GM12873 (cell line): ENCODE results near the gene LRRC59.
A peak's percentile ranks its signal among the peaks of the same experiment; 100 is the strongest.

Experiments
- TF ChIP-seq, protein P1 (sequence below): IDR thresholded peaks from 2 replicates; pipeline ENCODE4 v1.5.1; 2012; ENCODE audit warnings: low read depth, mild to moderate bottlenecking, moderate library complexity, low read length, control low read depth; ENCODE audit not compliant: insufficient read depth; ENCODE audit errors: missing control alignments

LRRC59 gene

DNA sequence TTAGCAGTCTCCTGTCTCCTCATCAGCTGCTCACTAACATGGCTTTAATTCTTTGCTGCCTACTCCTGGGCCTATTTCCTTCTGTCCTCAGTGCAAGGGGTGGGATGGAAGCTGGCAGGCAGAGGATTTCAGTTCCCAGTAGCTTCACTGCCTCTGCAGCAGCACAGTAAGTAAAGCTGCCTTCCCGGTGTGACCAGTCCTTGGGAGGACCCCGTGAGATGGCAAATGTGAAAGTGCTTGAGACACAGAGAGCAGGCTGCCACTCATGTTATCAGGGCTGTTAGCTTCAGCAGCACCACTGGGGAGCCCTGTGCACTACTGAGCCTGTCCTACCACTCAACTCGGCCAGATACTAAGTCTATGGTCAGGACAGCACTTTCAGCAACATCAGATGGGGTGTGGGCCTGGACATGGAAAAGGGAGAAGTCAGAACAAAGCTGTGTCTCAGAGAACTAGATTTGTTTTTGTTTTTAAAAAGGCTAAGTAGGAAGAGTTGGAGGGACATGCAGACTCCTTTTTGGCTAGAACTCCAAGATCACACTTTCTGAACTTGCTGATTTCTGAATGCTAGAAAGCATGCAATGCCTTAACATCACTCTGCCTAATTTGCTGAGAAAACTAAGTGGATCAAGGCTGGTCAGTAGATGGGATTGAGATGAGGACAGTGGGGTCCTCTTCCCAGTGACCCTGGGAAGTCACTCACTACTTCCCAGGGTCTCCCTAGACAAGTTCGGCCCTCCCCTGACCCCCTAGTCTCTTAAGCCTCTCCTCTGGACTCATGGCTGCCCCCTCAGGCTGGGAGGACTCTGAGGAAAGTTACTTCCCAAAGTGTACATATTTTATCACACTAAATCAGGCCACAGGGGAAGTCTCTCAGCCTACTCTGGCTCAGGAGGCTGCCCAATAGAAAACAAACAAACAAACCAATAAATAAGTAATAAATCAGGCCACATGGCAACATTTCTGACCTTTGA, 29.8 kb upstream of the LRRC59 start:
- TF ChIP-seq, protein P1, sequence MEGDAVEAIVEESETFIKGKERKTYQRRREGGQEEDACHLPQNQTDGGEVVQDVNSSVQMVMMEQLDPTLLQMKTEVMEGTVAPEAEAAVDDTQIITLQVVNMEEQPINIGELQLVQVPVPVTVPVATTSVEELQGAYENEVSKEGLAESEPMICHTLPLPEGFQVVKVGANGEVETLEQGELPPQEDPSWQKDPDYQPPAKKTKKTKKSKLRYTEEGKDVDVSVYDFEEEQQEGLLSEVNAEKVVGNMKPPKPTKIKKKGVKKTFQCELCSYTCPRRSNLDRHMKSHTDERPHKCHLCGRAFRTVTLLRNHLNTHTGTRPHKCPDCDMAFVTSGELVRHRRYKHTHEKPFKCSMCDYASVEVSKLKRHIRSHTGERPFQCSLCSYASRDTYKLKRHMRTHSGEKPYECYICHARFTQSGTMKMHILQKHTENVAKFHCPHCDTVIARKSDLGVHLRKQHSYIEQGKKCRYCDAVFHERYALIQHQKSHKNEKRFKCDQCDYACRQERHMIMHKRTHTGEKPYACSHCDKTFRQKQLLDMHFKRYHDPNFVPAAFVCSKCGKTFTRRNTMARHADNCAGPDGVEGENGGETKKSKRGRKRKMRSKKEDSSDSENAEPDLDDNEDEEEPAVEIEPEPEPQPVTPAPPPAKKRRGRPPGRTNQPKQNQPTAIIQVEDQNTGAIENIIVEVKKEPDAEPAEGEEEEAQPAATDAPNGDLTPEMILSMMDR: peak; percentile 55

GRCh38 chr17:50426472-50426782, 29.1 kb upstream of the LRRC59 start:
- TF ChIP-seq, protein P1: no peak

DNA sequence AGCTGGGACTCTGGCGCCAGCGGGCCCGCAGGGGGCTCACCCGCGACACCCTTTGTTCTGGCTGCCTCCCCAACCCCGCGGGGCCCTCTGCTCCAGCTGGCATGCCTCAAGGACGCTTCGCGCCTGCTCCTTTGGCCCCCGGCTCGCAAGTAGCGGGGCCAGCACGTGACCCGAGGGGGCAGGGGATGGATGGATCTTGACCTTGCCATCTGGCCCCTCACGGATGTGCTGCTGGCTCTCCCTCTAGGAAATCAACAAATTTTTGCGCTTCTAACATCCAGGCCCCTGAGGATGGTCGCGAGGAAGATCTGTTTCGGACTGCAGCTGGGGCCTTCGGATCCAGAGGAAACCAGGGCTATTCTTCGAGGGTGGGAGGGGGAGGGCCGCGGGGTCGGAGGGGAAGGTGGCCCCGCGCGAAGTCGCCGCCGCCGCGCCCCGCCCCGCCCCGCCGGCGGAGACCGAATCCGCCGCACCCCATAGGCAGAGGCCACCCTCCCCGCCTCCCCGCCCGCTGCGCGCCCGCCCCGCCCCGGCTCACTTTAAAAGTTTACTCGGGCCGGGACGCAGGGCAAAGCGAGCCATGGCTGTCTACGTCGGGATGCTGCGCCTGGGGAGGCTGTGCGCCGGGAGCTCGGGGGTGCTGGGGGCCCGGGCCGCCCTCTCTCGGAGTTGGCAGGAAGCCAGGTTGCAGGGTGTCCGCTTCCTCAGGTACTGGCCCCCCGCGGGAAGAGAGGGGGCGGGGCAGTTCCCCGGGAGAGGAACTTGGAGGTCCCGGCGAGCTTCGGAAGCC, 28.6 kb upstream of the LRRC59 start, which contains the start of gene ACSF2:
Gene ACSF2, plus strand, starts transcription at position 537 of the 790 bp plus-strand sequence. Its CDS starts 44 bp downstream, at position 581.
- TF ChIP-seq, protein P1: no peak

GRCh38 chr17:50424996-50425681, 27.8 kb upstream of the LRRC59 start:
- TF ChIP-seq, protein P1: no peak

- TF ChIP-seq, protein P1: no peak
Measured at GRCh38 chr17:50424246-50424995, 27.1 kb upstream of the LRRC59 start.

- TF ChIP-seq, protein P1: no peak
Measured at GRCh38 chr17:50423553-50424159, 26.3 kb upstream of the LRRC59 start.
